Sigmoid colon (tissue), 7 donors: ENCODE measurements around the gene PI4KA. TPM values are rescaled to one million over a fixed set of nuclear protein-coding genes. Genes with fewer than 3 reads are reported as not detected.

ENCODE experiments used
- DNase-seq: peaks from one replicate; pipeline ENCODE4 v3.0.0-alpha.2; 2019
- H3K27ac ChIP-seq, 4 donors: fragments of 200-600 bp; sonication (generic); one replicate each; pipeline ENCODE4 v1.5.1; 2016 to 2019; ENCODE audit warnings: mild to moderate bottlenecking in 1 of 4
- H3K27me3 ChIP-seq, 3 donors: fragments of 200-600 bp; sonication (generic); one replicate each; pipeline ENCODE4 v1.5.1; 2019; ENCODE audit warnings: mild to moderate bottlenecking in 1 of 3
- H3K36me3 ChIP-seq, 4 donors: fragments of 200-600 bp; sonication (generic); one replicate each; pipeline ENCODE4 v1.5.1; 2016 to 2019
- H3K4me1 ChIP-seq, 4 donors: fragments of 200-600 bp; sonication (generic); one replicate each; pipeline ENCODE4 v1.5.1; 2017 to 2019
- H3K4me3 ChIP-seq, 4 donors: fragments of 200-600 bp; sonication (generic); one replicate each; pipeline ENCODE4 v1.5.1; 2017 to 2019; ENCODE audit warnings: mild to moderate bottlenecking in 2 of 4, moderate library complexity in 1 of 4
- H3K9me3 ChIP-seq, 4 donors: fragments of 200-600 bp in 3 of 4; sonication (generic) in 3 of 4; one replicate each; pipeline versions ENCODE4 v1.5.1 to v1.6.1; 2013 to 2019
- EP300 ChIP-seq, 4 donors: sonication (generic); formaldehyde crosslinking; IDR thresholded peaks; one replicate each; pipeline ENCODE4 v1.6.1; 2017; ENCODE audit warnings: antibody characterized with exemption in 4 of 4
- POLR2A ChIP-seq, 2 donors: fragments of 450-650 bp; IDR thresholded peaks; one replicate each; pipeline ENCODE4 v1.6.1; 2016; ENCODE audit warnings: antibody characterized with exemption in 2 of 2, mild to moderate bottlenecking in 2 of 2, moderate library complexity in 2 of 2
- POLR2AphosphoS5 ChIP-seq, 4 donors: sonication (generic); formaldehyde crosslinking; IDR thresholded peaks; one replicate each; pipeline ENCODE4 v1.6.1; 2017; ENCODE audit warnings: antibody characterized with exemption in 4 of 4
- WGBS, 2 donors: extraction: QIAGEN DNeasy Blood & Tissue Kit; methylation state at CpG; one replicate each; pipeline ENCODE4 v1.1.7; 2013; 5-methylcytosine and 5-hydroxymethylcytosine counted together
- intact Hi-C: fragments of 100-400 bp; cut with DNase I; formaldehyde crosslinking; loops from one replicate; pipeline ENCODE4 v1.15.1; 2023
- polyA plus RNA-seq, 3 donors: library from polyadenylated mRNA; stranded (reverse); fragments of 200-250 nt; gene quantifications; one replicate each; pipeline ENCODE4 v1.2.3, GENCODE V29; 2013
- total RNA-seq, 4 donors: library from RNA; depleted of rRNA; stranded (reverse); fragments of >200 nt; gene quantifications; one replicate each; pipeline ENCODE4 v1.1.0, GENCODE V29; 2016
- TF ChIP-seq, protein P1 (sequence below), 4 experiments: fragments of 450-650 bp in 3 of 4; fragments of 200-600 bp in 1 of 4; IDR thresholded peaks; one replicate each; pipeline ENCODE4 v1.5.1; 2016 to 2019; ENCODE audit warnings: antibody characterized with exemption in 4 of 4, mild to moderate bottlenecking in 3 of 4, moderate library complexity in 2 of 4
- donor health status: healthy with polysubstance abuse.
- donor health status: Bipolar disorder and iron deficiency.
- donor health status: healthy.

The PI4KA gene
- total and polyA plus RNA-seq, 7 donors = 26.1 to 137 (median 63.5) TPM

GRCh38 chr22:20744456-20744855 is 114.2 kb downstream of the PI4KA start:
- Histone ChIP-seq H3K4me3 (no peak overlapping the region), H3K36me3 (peaks cover 20 to 78% (median 47%) of the 10 kb centered on the region in 4 donors), H3K27ac (no peak overlapping the region), H3K9me3 (peaks cover 0 to 2% (median 0%) of the 10 kb centered on the region in 4 donors), H3K27me3 (no peaks in the 10 kb centered on the region), H3K4me1 (peaks cover 0 to 15% (median 11%) of the 10 kb centered on the region in 4 donors)
- intact Hi-C loops = no loop called here
- TF ChIP-seq EP300 (IDR thresholded peaks at IDR 0.05) = no peak
- WGBS, 2 donors = 94 to 96% methylated on average over 15 of the region's 15 CpGs
- DNase-seq = no peak

DNA sequence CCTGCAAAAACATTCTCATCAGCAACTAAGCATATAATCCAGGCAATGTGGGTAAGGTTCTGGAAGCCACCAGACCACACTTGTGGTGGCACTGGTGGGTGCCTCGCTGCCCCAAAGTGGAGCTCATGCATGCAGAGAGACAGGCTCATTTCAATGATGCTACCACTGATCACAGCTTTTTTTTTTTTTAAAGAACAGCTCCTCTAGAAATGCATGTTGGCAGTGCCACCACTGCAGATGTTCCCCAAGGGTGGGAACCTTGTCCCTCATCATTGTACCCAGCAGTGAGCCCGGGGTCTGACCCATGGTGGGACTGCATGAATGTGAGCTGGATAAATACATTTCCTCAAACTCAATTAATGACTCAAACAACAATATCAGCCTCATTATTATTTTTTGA is 115.8 kb downstream of the PI4KA start:
- 45 to 69% methylated on average over 2 of the region's 2 CpGs for WGBS, 2 donors
- no peak for DNase-seq
- Histone ChIP-seq H3K9me3 (peaks cover 0 to 2% (median 0%) of the 10 kb centered on the region in 4 donors), H3K27ac (no peak overlapping the region), H3K4me1 (no peaks in the 10 kb centered on the region), H3K4me3 (no peak overlapping the region), H3K27me3 (no peaks in the 10 kb centered on the region), H3K36me3 (peaks cover 20 to 85% (median 49%) of the 10 kb centered on the region in 4 donors)
- intact Hi-C loops = no loop called here
- TF ChIP-seq POLR2AphosphoS5 (IDR thresholded peaks at IDR 0.05) (no peak), POLR2A (IDR thresholded peaks at IDR 0.05) (no peak), EP300 (IDR thresholded peaks at IDR 0.05) (no peak)
- TF ChIP-seq, protein P1, sequence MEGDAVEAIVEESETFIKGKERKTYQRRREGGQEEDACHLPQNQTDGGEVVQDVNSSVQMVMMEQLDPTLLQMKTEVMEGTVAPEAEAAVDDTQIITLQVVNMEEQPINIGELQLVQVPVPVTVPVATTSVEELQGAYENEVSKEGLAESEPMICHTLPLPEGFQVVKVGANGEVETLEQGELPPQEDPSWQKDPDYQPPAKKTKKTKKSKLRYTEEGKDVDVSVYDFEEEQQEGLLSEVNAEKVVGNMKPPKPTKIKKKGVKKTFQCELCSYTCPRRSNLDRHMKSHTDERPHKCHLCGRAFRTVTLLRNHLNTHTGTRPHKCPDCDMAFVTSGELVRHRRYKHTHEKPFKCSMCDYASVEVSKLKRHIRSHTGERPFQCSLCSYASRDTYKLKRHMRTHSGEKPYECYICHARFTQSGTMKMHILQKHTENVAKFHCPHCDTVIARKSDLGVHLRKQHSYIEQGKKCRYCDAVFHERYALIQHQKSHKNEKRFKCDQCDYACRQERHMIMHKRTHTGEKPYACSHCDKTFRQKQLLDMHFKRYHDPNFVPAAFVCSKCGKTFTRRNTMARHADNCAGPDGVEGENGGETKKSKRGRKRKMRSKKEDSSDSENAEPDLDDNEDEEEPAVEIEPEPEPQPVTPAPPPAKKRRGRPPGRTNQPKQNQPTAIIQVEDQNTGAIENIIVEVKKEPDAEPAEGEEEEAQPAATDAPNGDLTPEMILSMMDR (IDR thresholded peaks at IDR 0.05) = no peak

DNA sequence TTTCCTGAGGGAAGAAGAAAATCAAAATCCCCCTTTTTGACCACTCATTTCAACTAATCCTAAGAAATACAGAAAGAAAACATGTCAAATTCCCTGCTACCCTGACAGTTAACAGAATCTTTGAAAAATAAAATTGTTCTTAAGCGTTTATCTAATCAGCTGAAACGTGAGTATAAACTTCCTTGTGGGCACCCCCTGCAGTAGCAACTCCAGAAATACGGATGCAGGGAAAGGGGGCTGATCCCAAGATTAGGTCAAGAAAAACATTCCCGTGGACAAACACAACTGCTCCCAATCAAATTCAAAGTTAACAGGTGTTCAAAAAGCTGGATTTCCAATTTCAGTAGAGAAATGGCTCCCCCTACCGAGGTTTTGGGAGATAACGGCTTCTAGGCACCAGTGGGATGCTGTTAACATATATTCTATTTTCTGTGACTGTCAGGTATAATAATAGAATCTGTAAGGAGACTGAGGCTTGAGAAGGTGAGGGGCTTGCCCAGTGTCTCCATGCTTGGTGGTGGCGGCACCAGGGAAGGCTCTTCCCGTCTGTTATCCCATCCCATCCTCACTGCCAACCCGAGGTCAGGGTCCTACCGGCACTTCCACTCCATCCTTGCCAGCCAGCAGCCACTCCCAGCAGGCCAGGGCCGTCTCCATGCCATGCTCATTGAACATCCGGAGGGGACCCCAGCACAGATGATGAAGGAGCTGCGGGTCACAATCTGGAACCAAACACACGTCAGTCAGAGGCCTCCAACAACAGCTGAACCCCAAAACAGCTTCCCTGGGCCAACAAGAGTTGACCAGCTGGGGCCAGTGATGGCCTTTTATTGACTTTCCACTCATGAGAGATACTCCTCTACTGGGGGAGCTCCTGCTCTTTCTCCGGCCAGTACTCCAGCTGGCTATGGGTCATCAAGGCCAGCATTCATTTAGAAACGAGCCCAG is 116.7 kb downstream of the PI4KA start:
- no peaks in the 10 kb centered on the region for H3K27me3 ChIP-seq
- no peak for DNase-seq
- WGBS, 2 donors = 67 to 75% methylated on average over 16 of the region's 16 CpGs
- peaks cover 19 to 77% (median 43%) of the 10 kb centered on the region in 4 donors for H3K36me3 ChIP-seq
- no peaks in the 10 kb centered on the region for H3K4me1 ChIP-seq
- intact Hi-C loops = no loop called here
- TF ChIP-seq POLR2A (IDR thresholded peaks at IDR 0.05) (no peak), POLR2AphosphoS5 (IDR thresholded peaks at IDR 0.05) (no peak)
- TF ChIP-seq, protein P1 (IDR thresholded peaks at IDR 0.05) = peak in 2 of 4 experiments; percentile 15 to 35
- no peak overlapping the region for H3K4me3 ChIP-seq
- H3K9me3 ChIP-seq = peaks cover 0 to 2% (median 0%) of the 10 kb centered on the region in 4 donors
- no peak overlapping the region for H3K27ac ChIP-seq

GRCh38 chr22:20741008-20741633 is 117.5 kb downstream of the PI4KA start:
- TF ChIP-seq EP300 (IDR thresholded peaks at IDR 0.05) = no peak
- TF ChIP-seq, protein P1 (IDR thresholded peaks at IDR 0.05) = no peak
- TF ChIP-seq POLR2A (IDR thresholded peaks at IDR 0.05) = no peak
- TF ChIP-seq POLR2AphosphoS5 (IDR thresholded peaks at IDR 0.05) = no peak
- Histone ChIP-seq H3K9me3 (peaks cover 0 to 2% (median 0%) of the 10 kb centered on the region in 4 donors), H3K27ac (no peak overlapping the region), H3K4me1 (no peaks in the 10 kb centered on the region), H3K4me3 (no peak overlapping the region), H3K36me3 (peaks cover 12 to 69% (median 37%) of the 10 kb centered on the region in 4 donors), H3K27me3 (no peaks in the 10 kb centered on the region)
- no peak for DNase-seq
- intact Hi-C loops = no loop called here
- WGBS, 2 donors = 83 to 91% methylated on average over 6 of the region's 6 CpGs
